Aorta (tissue), 5 donors: ENCODE data around the gene DIMT1. TPM values are rescaled to one million over a fixed set of nuclear protein-coding genes. Genes with fewer than 3 reads are reported as not detected.

Source experiments
- ATAC-seq: fragments of 200-7000 bp; cut with Tn5 transposase; one replicate; pipeline ENCODE4 v1.9.1; 2022; ENCODE audit warnings: moderate library complexity; ENCODE audit not compliant: low FRiP score
- DNase-seq, 2 donors: peaks; one replicate each; pipeline ENCODE4 v3.0.0-alpha.2; 2020
- H3K27ac ChIP-seq, 2 donors: one replicate each; pipeline ENCODE4 v1.5.1; 2013; ENCODE audit warnings: low read length in 2 of 2, mild to moderate bottlenecking in 2 of 2, moderate library complexity in 2 of 2, control low read depth in 1 of 2, inconsistent platforms in 1 of 2, low read depth in 1 of 2
- H3K27me3 ChIP-seq, 2 donors: one replicate each; pipeline ENCODE4 v1.6.1; 2013; ENCODE audit warnings: control low read depth in 1 of 2, low read length in 1 of 2, mild to moderate bottlenecking in 1 of 2, moderate library complexity in 1 of 2; ENCODE audit not compliant: insufficient read depth in 2 of 2, control insufficient read depth in 1 of 2
- H3K36me3 ChIP-seq, 2 donors: one replicate each; pipeline ENCODE4 v1.6.1; 2013; ENCODE audit warnings: control low read depth in 1 of 2, low read length in 1 of 2, mild to moderate bottlenecking in 1 of 2; ENCODE audit not compliant: insufficient read depth in 2 of 2, control insufficient read depth in 1 of 2
- H3K4me1 ChIP-seq, 2 donors: one replicate each; pipeline ENCODE4 v1.6.1; 2013; ENCODE audit warnings: low read length in 2 of 2, control low read depth in 1 of 2, mild to moderate bottlenecking in 1 of 2, moderate library complexity in 1 of 2; ENCODE audit not compliant: insufficient read depth in 2 of 2, control insufficient read depth in 1 of 2
- H3K4me3 ChIP-seq, 2 donors: one replicate each; pipeline ENCODE4 v1.5.1; 2013; ENCODE audit warnings: low read length in 2 of 2, control low read depth in 1 of 2, mild to moderate bottlenecking in 1 of 2
- H3K9me3 ChIP-seq: one replicate; pipeline ENCODE4 v1.6.1; 2013; ENCODE audit warnings: mild to moderate bottlenecking, low read length; ENCODE audit not compliant: control insufficient read depth
- WGBS, 2 donors: extraction: QIAGEN DNeasy Blood & Tissue Kit; methylation state at CpG; one replicate each; pipeline ENCODE4 v1.1.7; 2013; 5-methylcytosine and 5-hydroxymethylcytosine counted together
- intact Hi-C, 2 donors: fragments of 100-400 bp; cut with DNase I; formaldehyde crosslinking; loops; one replicate each; pipeline versions ENCODE4 v1.14.2 to v1.15.0; 2022
- polyA plus RNA-seq, 2 donors: library from polyadenylated mRNA; stranded (reverse); fragments of 200-250 nt; gene quantifications; one replicate each; pipeline ENCODE4 v1.2.3, GENCODE V29; 2013
- total RNA-seq, 2 donors: library from RNA; stranded (reverse); fragmentation: NEBNext Ultra II Directional; extraction: Animal tissue kit (Norgen Biotek cat#: 25700); gene quantifications; one replicate each; pipeline ENCODE4 v1.2.1, GENCODE V29; 2021
- donor health status: healthy with polysubstance abuse.
- donor health status: Bipolar disorder and iron deficiency.
- donor health status: DM: no; HTN: no; CAD: no.
- donor health status: DM: no; HTN: no; CAD: no.
- donor health status: DM: yes; HTN: yes; CAD: no.

The DIMT1 gene
- total and polyA plus RNA-seq, 4 donors = 17.9 to 25.5 (median 20.9) TPM

DNA sequence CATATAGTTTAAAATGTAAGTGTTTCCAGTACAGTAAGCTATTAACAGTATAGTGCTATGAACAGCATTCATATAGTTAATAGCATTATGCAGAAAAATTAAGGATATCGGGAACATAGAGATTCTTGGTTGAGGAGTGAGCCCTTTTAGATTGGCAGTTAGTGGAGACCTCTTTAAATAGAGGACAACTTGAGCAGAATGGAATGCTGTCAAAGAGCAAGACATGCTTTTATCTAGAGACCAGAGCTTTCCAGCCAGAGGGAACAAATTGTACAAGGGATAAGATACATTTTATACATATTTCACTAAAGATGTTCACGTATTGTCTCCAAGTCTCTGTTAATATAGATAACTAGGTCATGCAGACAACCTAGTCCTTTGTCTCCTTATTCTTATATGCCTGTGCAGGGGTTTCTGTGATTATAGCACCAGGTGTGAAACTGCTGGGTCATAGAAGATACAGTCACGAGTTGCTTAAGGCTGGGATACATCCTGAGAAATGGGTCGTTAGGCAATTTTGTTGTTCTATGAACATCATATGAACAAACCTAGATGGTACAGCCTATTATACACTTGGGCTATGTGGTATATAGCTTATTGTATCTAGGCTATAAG lies 14.9 kb upstream of the DIMT1 start:
- no peak for DNase-seq
- Histone ChIP-seq H3K4me3 (no peak overlapping the region), H3K27me3 (no peaks in the 10 kb centered on the region), H3K36me3 (no peaks in the 10 kb centered on the region), H3K9me3 (no peaks in the 10 kb centered on the region), H3K27ac (no peak overlapping the region), H3K4me1 (no peaks in the 10 kb centered on the region)
- ATAC-seq = no peak
- intact Hi-C loops = no loop called here
- 89% methylated on average over 4 of the region's 4 CpGs for WGBS, 2 donors

DNA sequence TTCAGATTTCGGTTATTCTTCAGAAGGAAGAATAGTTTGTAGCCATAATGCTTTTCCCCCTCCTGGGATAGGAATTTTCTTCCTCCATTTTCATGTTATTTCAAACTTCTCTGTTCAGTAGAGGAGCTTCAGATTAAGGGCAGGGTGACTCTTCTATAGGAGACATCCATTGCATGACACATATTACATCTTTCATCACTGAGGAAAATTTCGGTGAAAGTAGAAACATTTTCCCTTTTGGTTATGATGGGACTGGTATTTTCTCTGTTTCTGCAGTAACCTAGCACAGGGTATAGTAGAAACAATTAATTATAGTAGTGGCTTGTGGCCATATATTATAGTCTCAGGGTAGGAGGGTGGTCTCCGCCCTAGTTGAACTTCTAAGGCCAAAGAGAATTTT lies 10.0 kb upstream of the DIMT1 start:
- Histone ChIP-seq H3K27ac (no peak overlapping the region), H3K27me3 (no peaks in the 10 kb centered on the region), H3K4me3 (peak overlapping the region in 1 of 2 donors; percentile 93), H3K9me3 (no peaks in the 10 kb centered on the region), H3K4me1 (no peaks in the 10 kb centered on the region), H3K36me3 (no peaks in the 10 kb centered on the region)
- no peak for ATAC-seq
- no peak for DNase-seq
- WGBS, 2 donors = 55 to 59% methylated on average over 3 of the region's 3 CpGs
- intact Hi-C loops = no loop called here

DNA sequence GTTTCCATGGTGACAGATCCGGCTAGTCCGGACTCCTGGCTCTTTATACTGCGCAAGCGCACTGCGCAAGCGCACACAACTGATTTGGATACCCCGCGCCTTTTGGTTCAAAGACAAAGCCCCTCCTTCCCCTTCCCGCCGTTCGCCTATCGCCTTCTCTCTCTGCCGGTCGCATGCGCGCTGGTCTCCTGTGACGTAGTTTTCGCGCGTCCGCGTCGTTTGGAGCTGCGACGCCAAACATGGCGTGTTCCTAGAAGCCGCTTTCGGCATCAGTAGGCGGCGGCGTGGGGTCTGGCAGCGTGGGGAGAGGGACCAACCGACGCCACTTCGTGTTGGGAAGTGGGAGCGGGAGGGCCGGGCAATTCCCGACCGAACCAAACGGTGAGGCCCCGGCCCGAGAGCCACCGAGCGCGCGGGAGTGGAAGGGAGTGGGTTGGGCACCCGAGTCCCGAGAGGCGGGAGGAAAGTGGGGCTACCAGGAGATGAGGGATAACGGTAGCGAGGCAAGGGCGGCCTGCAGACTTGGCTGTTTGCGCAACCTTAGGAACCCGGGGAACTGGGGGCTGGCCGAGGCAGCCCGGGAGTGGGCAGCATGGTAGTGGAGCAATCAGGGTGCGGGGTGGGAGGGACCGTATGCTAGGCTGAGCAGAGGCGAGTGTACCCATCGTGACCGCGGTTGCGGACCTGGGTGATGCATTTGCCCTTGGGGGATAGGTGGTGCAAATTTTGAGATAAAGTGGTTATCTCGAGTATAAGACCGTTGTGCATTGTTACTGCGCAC lies 9.0 kb upstream of the DIMT1 start, which contains the start of gene IPO11:
IPO11 (plus strand) TSS at position 215 of the 781 bp plus-strand sequence. CDS start 24,517 bp downstream, outside the sequence.
- peak; percentile 99 to 100 for DNase-seq
- peak; percentile 99 for ATAC-seq
- intact Hi-C loops = no loop called here
- Histone ChIP-seq H3K36me3 (no peaks in the 10 kb centered on the region), H3K27me3 (no peaks in the 10 kb centered on the region), H3K4me3 (peak within 1 kb of the TSS; percentile 69 to 93), H3K4me1 (no peaks in the 10 kb centered on the region), H3K27ac (peak within 1 kb of the TSS in 1 of 2 donors; percentile 19), H3K9me3 (no peaks in the 10 kb centered on the region)
- WGBS, 2 donors = 0% methylated on average over 66 of the region's 66 CpGs

DNA sequence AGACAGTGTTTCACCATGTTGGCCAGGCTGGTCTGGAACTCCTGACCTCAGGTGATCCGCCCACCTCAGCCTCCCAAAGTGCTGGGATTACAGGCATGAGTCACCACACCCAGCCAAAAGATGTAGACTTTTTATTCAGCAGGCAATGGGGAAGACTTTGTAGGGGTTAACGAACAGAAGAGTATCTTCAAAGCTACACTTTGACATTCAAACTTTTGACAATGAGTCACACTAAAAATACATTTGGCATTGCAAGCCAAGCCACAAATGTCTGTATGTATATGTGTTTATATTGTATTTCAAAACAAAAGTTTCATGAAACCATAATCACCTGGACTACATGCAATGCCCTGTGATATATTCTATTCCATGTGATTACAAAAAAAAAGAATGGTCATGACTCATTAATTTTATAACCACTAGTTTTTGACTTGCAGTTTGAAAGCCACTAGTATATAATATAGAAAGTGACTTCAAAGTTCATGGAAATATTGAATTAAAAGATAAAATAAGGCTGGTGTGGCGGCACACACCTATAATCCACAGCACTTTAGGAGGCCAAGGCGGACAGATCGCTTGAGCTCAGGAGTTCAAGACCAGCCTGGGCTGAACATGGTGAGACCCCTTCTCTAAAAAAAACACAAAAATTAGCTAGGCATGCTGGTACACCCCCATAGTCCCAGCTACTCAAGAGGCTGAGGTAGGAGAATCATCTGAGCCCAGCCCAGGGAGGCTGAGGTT lies 8.3 kb downstream of the DIMT1 start:
- H3K4me3 ChIP-seq = no peak overlapping the region
- no peaks in the 10 kb centered on the region for H3K9me3 ChIP-seq
- H3K27me3 ChIP-seq = no peaks in the 10 kb centered on the region
- peaks cover 5 to 7% of the 10 kb centered on the region in 2 donors for H3K36me3 ChIP-seq
- no peaks in the 10 kb centered on the region for H3K4me1 ChIP-seq
- no peak for DNase-seq
- ATAC-seq = no peak
- no peak overlapping the region for H3K27ac ChIP-seq
- intact Hi-C loops = no loop called here
- 88 to 89% methylated on average over 5 of the region's 5 CpGs for WGBS, 2 donors

DNA sequence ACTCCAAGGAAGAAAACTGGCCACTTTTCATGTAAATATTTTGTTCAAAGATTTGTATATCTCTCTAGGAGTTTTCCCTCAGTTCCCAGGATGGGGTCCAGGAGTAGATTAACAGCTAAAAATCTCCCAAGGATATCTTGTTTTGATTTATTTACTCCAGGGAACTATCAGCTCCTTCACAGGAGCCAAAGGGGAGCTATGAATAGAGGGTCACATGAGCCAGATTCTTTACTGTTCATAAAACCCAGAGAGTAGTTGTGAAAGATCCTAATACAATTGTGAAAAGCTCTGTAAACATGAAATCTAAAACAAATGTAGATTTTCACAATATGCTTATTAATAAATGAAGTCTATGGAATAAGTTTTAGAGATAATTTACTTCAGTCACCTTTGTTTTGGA lies 16.9 kb downstream of the DIMT1 start:
- ATAC-seq (no peak), DNase-seq (no peak)
- Histone ChIP-seq H3K4me3 (no peak overlapping the region), H3K9me3 (no peaks in the 10 kb centered on the region), H3K36me3 (peaks cover 3% of the 10 kb centered on the region in 2 donors), H3K27ac (no peak overlapping the region), H3K27me3 (no peaks in the 10 kb centered on the region), H3K4me1 (no peaks in the 10 kb centered on the region)
- intact Hi-C loops = no loop called here

DNA sequence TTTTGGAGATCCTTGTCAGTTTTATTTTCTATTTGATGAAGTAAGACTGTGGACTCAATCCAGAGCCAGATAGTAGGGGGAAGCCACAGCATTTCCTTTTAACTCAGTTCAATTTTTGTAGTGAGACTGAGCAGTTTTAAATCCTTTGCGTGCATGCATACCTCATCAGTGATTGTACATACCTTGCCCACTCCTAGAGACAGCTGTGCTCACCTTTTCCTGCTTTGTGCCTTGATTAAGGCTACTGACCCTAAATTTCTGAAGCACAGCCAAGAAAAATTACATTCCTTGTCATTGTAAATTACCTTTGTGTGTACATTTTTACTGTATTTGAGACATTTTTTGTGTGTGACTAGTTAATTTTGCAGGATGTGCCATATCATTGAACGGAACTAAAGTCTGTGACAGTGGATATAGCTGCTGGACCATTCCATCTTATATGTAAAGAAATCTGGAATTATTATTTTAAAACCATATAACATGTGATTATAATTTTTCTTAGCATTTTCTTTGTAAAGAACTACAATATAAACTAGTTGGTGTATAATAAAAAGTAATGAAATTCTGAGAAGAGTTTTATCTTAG lies 17.8 kb downstream of the DIMT1 start:
- peaks cover 3 to 7% of the 10 kb centered on the region in 2 donors for H3K36me3 ChIP-seq
- WGBS, 2 donors = 77 to 86% methylated on average over 2 of the region's 2 CpGs

DNA sequence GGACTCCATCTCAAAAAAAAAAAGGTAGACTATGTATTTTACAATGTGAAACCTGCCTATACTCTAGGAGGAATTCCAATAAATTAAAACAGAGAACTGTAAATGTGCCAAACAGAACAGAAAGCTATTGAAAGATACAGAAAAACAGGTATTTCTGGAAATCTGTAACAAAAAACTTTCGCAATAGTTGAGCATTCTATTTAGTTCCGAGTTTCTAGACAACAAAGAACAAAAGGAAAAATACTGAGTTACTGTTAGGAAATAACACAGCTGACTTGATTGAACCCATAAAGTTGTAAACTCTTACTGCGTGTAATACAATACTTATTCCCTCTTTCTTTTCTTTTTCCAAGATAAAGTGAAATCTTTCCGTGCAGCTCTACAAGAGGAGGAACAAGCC lies 18.6 kb downstream of the DIMT1 start:
- Histone ChIP-seq H3K4me3 (no peak overlapping the region), H3K36me3 (peaks cover 3 to 7% of the 10 kb centered on the region in 2 donors), H3K27me3 (no peaks in the 10 kb centered on the region), H3K27ac (no peak overlapping the region), H3K9me3 (no peaks in the 10 kb centered on the region), H3K4me1 (no peaks in the 10 kb centered on the region)
- intact Hi-C loops = no loop called here
- ATAC-seq (no peak), DNase-seq (no peak)
- 86 to 88% methylated on average over 4 of the region's 4 CpGs for WGBS, 2 donors

More for the DNA sequence above, 17.8 kb downstream of the DIMT1 start:
- H3K4me1 ChIP-seq = no peaks in the 10 kb centered on the region
- H3K27me3 ChIP-seq = no peaks in the 10 kb centered on the region
- intact Hi-C loops = no loop called here
- ATAC-seq (no peak), DNase-seq (no peak)
- no peak overlapping the region for H3K27ac ChIP-seq
- no peaks in the 10 kb centered on the region for H3K9me3 ChIP-seq
- no peak overlapping the region for H3K4me3 ChIP-seq

DNA sequence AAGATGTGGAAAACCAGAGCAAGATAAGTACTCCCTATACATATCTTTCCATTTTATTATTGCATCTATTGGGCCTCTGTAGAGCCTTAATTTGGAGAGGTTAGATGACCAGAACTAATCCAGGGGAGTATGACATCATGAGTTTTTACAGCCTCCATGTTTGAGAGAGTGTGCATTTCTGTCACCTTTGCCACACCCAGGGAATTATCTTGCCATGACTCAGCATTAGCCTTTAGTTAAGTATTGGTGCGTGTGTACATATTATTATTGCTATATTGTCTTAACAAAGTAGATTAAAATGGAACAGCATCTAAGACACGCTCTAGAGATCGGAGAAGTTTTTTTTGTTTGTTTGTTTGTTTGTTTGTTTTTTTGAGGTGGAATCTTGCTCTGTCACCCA lies 27.6 kb downstream of the DIMT1 start:
- Histone ChIP-seq H3K9me3 (no peaks in the 10 kb centered on the region), H3K27me3 (no peaks in the 10 kb centered on the region), H3K27ac (no peak overlapping the region), H3K4me1 (no peaks in the 10 kb centered on the region), H3K4me3 (no peak overlapping the region), H3K36me3 (peaks cover 0 to 4% of the 10 kb centered on the region in 2 donors)
- 92 to 98% methylated on average over 3 of the region's 3 CpGs for WGBS, 2 donors
- DNase-seq (no peak), ATAC-seq (no peak)
- intact Hi-C loops = no loop called here
